Stimulated activated CD8-positive, alpha-beta memory T cell treated with anti-CD3 and anti-CD28 coated beads, Interleukin-4, amount 100 ng/mL, for 1 hour (primary cell): ENCODE measurements around the gene CCNDBP1.
"Not testable (repeated sequence)": the region's sequence is repeated elsewhere in the genome, so short reads cannot be mapped to it uniquely, and the experiment has no call there.

ENCODE experiments used
- DNase-seq, 2 donors: peaks; one replicate each; pipeline ENCODE4 v3.0.0-alpha.2; 2020; ENCODE audit warnings: low read depth in 2 of 2, low spot score in 1 of 2

Gene CCNDBP1

DNA sequence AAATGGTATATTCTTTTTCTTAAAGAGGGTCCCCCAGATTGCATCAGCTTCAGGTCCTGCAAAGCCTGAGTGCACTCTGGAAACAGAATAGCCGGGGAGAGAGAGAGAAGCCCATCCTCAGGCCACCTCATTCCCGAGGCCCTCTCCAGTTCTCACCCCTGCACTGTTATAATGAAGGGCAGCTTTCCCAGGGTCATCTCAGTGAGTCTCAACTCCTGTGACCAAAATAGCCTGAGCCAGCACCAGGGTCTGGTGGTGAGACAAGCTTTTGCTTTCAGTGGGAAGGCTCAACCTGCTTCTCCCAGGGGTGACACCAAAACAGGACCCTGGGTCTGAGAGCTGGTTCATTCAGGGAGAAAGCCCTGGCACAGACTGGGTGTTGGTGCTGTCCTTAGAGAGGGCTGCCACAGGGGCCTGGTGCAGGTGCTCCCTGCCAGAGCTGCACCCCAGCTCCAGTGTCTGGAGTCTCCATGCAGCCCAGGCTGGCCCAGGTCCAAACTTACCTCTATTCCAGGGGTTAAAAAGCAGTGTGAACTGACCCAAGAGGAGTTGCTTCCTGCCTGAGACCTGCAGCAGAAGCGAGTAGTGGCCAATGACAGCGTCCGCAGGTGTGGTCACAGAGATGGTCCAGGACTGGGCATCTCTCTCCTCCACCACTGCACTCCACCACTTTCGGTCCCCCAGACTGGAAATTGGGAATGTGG is 29.5 kb downstream of the CCNDBP1 start:
- DNase-seq = no peak

DNA sequence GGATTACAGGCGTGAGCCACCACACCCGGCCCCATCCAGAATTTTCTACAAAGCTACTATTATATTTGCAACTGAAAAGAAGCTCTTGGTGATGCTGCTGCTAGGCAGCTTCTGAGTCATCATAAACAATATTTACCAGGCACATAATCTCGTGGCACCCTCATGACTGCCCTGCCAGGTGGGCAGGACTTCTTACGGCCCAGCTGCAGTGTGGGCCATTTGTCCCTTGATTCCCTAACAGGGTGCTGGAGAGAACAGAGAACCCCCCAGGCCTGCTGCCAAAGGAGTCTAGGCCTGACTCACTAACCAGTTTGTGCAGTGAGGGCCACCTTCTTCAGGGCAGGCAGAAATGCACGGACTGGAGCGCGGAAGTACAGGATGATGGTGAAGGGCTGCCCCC is 30.8 kb downstream of the CCNDBP1 start:
- no peak for DNase-seq

DNA sequence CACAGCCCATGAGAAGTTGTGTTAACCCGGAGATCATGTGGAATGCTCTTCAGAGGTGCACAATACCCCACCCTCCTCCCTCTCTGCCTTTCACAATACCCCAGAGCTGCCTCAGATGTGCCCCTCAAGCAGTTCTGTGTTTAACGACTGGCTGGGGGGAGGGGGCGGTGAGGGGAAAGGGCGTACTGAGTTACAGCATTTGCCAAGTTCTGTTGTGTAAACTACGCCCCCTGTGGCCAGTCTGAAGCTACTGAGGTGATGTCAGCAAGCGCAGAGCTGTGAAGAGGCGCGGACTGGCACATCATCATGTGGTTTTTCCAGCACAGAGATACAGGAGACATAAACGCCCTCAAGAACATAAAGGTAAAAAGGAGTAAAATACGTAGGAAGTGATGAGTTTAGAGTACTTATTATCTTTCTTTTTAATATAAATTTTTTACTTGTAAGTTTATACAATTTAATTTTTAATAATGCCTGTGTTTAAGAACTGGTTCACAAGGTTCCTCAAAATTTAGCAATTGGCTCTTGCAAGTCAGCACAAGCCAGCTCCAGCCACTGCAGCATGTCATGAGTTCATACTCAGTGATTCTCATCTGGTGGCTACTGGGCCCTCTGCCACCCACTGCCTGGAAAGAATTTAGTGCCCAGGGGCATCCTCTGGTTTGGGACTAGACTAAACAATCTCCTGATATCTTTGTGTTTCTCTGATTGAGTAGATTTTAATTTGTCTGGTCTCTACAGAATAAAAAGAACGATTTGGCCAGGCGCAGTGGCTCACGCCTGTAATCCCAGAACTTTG is 33.9 kb downstream of the CCNDBP1 start:
- no peak for DNase-seq

DNA sequence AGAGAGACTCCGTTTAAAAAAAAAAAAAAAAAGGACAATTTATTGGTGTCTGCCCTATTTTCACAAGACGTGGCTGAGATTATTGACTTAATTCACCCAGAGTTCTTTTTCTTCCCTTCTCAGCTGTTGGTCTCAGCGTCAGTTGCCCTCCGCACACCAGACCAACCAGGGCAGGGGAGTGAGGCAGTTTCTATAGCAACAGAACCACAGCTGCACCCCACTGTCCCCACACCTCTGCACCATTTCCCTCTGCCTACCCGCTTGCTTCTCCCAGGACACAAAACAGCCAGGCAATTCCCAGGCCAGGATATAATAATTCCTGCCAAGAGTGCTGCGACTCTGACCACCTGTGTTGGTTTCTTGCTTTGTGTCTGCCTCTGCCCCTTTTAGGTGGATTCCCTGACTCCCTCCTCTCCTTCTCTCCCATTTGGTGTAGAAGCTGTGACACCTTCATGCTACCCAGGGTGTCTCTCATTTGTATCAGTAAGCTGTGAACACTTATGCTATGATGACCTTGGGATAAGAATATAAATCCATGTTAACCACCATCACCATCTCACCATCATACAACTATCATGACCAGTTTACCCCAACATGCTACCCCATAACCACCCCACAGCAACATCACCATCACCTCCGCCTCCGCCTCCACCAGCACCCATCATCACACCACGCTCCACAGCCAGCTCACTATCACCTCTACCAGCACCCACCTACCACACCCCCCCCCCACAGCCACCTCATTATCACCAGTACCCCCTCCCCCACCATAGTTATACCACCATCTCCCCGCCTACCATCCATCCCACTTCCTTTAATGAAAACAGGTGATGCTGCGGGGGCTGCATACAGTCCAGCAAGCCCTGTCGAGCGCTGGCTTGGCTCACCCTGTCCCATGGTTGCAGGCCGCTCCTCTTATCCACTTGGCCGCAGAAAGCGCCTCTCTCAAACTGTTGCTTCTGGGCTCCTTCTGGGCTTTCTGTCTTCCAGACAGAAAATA is 35.0 kb downstream of the CCNDBP1 start:
- no peak for DNase-seq

DNA sequence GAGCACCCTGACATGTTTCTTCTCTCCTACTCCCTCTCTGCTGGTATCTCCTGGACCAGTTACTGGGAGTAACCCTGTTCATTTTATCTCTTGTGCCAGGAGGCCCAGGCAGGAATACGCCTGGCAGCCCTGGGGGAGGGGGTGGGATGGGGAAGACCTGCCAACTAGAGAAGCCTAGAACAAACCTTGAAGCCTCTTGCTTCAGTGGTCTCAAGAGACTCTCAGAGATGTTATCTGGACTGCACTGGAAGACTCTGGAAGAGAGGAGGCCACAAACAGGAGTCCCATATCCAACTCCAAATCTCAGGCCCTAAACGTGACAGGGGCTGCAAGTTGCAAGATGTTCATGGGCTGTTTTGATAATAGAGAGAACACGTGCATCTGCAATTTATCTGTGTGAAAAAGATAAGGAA is 35.8 kb downstream of the CCNDBP1 start, which contains the start of gene EPB42:
TSS of gene EPB42 (minus strand) at position 28 of the 413 bp plus-strand sequence. CDS start 193 bp downstream, outside the sequence.
- DNase-seq = no peak

DNA sequence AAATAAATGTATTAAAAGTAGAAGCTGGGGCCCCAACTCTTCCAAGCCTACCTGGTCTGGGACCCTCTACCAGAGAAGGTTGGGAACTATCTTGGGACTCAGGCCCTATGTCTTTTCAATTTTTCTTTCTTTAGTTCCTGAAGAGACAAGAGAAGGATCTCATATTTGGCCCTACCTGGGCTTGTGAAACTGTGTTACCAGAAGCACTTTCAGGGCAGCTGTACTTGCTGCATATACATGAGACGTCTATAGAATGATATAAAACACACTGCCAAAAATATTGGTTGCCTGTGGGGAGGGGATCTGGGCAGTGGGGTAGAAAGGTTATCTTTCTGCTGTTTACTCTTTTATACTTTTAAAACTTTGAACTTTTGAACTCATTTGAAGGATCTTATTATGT is 36.2 kb downstream of the CCNDBP1 start:
- no peak for DNase-seq

DNA sequence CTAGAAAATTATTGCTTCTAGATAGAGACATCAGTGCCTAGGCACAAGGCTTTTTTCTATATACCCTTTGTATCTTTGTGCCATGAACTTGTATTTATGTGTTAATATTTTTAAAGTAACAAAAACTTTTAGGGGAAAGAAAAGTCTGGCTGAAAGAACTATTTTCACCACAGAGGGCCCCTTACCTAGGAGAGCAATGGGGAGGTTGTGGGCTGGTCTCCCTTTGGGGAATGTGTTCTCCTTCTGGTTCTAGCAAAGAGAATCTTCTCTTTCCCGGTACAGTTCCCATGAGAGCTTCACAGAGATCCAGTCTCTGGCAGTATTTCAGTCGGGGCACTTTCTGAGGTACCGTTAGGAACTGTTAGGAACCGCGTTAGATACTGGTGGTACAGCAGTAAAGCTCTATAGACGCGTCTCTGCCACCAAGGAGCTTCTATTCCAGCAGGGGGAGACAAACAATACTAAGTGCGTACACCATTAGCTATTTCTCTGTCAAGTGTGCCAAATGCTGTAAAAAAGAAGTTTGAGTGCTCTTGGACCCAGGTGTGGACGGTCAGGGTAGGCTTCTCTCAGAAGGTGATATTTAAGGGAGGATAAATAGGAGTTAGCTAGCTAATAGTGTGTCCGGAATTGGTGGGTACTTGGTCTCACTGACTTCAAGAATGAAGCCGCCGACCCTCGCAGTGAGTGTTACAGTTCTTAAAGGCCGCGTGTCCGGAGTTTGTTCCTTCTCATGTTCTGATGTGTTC is 40.2 kb downstream of the CCNDBP1 start:
- DNase-seq = peak in 1 of 2 donors; percentile 14

DNA sequence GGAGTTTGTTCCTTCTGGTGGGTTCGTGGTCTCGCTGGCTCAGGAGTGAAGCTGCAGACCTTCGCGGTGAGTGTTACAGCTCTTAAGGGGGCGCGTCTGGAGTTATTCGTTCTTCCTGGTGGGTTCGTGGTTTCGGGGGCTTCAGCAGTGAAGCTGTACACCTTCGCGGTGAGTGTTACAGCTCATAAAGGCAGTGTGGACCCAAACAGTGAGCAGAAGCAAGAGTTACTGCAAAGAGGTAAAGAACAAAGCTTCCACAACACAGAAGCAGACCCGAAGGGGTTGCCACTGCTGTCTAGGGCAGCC is 40.7 kb downstream of the CCNDBP1 start:
- DNase-seq = not testable (repeated sequence)

DNA sequence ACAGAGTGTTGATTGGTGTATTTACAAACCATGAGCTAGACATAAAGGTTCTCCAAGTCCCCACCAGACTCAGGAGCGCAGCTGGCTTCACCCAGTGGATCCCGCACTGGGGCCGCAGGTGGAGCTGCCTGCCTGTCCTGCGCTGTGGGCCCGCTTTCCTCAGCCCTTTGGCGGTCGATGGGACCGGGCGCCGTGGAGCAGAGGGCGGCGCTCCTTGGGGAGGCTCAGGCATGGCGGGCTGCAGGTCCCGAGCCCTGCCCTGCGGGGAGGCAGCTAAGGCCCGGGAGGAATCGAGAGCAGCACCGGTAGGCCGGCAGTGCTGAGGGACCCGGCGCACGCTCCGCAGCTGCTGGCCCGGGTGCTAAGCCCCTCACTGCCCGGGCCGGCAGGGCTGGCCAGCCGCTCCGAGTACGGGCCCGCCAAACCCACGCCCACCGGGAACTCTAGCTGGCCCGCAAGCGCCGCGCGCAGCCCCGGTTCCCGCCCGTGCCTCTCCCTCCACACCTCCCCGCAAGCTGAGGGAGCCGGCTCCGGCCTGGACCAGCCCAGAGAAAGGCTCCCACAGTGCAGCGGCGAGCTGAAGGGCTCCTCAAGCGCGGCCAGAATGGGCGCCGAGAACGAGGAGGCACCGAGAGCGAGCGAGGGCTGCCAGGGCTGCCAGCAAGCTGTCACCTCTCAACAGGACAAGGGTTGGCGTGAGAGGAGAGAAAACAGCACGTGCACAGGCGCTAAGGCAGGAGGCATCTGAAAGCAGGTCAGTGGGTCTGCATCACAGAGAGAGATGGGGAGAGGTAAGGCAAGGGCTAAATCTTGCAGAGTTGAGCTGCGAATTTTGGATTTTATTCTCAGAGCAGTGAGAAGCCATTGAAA is 41.5 kb downstream of the CCNDBP1 start:
- DNase-seq = no peak

DNA sequence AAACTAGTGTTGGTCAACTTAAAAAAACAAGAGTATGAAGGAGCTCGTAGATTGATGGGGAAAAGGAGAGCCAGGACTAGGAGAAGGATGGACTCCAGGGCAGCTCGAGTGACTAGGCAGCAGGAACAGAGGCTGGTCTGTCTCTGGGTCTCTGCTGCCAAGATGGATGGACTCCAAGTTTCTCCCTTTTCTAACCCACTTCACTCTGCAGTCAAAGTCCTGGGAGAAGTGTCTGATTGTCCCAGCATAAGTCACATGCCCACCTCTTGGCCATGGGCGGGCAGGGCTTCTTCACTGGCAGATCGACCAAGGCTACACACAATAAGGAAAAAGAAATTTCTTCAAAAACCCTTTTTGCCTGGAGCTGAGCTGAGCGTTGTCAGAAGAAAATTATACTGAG is 44.8 kb downstream of the CCNDBP1 start:
- no peak for DNase-seq

DNA sequence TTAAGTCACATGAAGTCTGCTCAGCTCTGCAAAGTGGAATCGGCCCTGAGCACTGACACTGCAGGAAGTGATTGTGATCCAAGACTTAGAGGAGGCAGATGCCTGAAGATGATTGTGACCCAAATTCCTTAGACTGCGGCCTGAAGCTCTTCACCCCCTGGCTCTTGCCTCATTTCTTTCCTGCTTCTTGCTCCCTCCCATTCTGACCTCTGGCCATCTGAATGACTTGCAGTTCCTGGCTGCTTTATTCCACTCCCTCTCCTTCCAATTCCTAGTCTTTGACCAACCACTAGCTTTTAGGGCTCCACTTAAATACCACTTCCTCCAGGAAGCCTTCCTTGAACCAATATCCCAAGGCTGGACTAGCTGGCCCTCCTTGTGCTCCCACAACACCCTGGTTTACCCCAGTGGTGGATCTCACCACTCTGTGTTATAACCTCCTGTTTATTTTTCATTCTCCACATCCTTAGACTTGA is 45.5 kb downstream of the CCNDBP1 start:
- DNase-seq = no peak

DNA sequence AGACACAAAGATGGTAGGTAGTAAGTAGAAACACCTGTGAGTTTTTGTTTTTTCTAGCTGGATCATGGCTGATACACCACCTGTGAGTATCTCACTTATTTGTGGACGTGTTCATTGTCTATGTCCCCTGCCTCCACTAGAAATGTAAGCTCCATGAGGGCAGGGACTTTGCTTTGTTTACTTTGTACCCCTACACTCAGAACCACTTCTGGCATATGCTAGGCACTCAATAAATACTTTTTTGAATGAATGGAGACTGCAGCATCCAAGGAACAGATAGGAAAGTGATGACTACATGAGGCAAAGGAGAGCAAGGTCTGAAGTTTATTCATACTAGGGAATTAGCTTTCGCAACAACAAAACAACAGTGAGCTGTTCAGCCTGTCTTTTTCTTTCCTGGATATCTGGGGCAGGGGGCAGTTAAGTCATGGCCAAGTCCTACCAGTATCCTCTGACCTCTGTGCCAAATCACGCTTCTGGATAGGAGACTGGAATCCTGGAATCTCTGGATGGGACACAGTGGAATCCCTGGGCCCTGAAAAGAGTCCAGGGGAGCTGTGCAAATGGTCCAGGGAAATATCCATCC is 47.2 kb downstream of the CCNDBP1 start:
- DNase-seq = no peak

DNA sequence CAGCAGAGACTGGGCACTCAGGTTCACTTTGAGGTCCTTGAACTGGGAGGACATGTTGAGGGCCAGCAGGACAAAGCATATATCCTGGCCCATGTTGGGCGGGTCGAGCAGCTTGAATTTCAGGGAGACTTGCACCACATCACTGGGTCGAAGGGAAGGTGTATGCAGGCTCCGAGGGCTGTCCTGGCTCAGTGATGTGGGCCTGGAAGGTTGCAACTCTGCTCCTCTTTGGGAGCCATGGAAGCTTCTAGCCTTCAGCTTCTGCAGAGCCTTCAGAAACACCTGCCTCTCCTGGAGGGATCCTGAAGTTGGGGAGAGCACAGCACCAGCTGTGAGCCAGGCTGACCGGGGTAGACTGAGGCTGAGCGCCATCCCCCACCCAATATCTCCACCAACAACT is 50.3 kb downstream of the CCNDBP1 start:
- no peak for DNase-seq

DNA sequence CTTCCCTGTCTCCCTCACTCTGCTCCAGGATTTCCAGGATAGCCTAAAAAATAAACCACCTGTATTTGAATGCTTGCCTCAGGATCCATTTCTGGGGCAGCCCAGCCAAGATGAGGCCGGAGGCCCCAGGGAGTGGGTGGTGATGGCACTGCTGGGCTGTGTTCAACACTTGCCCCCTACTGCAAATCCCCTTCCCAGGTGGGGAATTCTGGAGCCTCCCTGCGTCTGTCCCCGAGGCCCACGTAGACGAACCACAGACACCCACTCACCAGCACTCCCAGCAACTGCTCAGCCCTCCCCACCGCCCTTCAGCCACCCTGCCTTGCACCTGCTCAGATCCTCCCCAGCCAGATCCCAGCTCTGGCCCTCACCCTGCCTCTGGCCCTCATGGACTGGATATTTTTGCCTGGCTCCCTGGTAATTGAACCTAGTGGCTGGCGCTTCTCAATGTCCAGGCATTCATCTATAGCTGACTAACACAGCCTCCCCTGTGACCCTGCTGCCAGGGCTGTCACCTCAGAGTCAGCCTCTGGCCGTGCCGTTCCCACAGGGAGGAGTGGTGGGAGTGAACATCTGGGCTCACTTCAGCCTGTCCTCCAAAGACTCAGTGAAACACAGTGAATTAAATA is 52.8 kb downstream of the CCNDBP1 start:
- no peak for DNase-seq

DNA sequence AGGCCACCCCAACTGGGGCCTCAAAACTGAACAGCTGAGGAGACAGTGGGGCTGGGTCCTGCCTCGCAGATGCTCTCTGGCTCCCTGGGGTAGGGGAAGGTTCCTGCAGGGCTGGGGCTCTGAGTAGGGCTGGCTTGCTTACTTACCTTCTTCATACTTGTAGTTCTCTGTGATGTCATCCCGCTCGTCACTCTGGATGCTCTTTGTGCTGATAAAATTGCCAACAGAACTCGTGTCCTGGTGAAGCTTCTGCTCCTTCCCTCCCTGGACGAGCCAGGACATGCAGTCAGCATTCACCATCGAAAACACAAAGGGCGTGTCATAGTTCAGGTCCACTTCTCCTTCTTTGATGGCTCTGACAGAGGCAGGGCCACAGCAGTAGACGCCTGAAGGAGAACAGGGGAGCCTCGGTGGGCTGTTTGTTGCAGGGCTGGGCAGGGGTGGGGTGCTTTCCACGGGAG is 53.5 kb downstream of the CCNDBP1 start:
- no peak for DNase-seq

DNA sequence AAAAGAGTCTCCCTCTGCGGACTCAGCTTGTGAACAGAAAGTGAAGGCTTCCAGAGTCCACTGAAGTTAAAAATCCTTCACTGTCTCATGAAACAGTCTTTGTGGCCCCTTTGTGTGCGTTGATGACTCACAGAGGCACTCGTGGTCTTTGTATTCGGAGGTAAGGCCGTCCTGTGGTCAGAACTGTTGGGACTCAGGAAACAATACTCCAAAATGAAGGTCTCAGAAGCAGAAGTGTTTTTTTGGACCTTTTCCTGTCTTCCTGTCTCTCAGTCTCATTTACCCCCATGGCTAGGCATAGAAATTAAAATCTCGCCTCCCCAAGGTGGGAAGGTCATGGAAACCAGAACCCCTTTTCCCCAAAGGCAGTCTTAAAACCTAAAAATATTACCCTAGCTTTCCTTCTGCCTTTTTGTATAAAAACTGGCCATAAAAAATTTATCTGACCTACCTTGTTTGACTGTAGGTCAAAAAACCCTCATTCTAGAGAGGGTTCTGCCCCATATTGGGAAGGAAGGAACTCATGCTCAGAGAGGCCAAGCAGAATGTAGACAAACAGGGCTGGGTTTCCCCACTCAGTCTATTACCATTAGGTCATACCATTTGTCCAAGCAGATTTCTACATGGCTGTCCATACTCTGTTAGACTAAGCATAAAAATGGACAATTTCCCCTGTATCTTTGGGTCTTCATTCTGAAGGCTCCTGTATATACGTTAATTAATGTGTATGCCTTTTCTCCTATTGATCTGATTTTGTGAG is 54.7 kb downstream of the CCNDBP1 start:
- no peak for DNase-seq

DNA sequence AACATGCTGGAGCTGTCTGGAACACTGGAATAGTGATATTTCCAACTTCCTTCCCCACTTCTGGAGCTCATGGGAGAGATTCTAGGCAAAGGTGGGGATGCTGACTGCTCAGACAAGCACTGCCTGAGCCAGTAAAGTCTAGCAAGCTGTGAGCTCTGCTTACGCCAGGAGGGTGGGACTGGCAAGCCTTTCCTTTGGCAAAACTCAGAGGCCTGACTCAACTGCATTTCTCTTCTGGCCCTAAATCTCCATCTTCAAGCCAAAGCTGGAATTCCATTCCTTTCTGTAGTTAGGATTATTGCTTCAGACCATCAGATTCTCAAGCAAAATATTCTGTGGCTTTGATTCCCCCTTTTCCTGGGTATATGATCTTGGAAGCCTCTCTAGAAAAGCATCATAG is 55.9 kb downstream of the CCNDBP1 start:
- DNase-seq = no peak

DNA sequence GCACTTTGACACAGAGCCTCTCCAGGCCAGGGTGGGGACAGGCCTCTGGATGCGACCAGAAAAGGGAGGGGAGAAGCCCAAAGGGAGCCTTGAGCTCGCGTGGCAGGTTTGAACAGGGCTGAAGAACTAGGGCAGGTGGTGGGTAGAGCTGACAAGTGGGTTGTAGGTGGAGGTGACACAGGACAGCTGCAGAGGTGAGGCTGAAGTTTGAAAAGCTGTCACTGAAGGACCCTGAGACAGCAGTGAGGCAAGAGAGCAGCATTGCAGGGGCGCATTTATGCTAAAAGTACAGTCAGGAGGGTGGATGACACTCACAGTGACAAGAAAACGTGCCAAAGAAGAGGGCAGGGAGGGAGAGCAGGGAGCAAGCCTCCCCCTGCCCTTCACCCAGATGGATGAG is 57.4 kb downstream of the CCNDBP1 start:
- DNase-seq = no peak
